Caco-2 (cell line): ENCODE data around the gene JUP. TPM values are rescaled to one million over a fixed set of nuclear protein-coding genes. Genes with fewer than 3 reads are reported as not detected.
A peak's percentile ranks its signal among the peaks of the same experiment; 100 is the strongest.

ENCODE experiments used
- BruUV-seq: library from RNA; stranded (reverse); fragments of 400-500 nt; replicated peaks from 2 replicates; lab custom pipeline; 2021; lab: Mats Ljungman, UMichigan
- CTCF ChIA-PET: fragments of 300-600 bp; sonication (Branson Sonifier 250); formaldehyde crosslinking; loops from one replicate; lab custom pipeline; 2022; ENCODE audit warnings: antibody characterized with exemption; lab: Charles Lee
- POLR2A ChIA-PET: fragments of 300-600 bp; sonication (Branson Sonifier 250); formaldehyde crosslinking; loops from one replicate; lab custom pipeline; 2022; ENCODE audit warnings: antibody characterized with exemption; lab: Charles Lee
- DNase-seq, 2 experiments: peaks; one replicate each; pipeline versions ENCODE4 v3.0.0 to v3.0.0-alpha.2; 2020 to 2022
- H3K27me3 ChIP-seq: replicated peaks from 2 replicates; pipeline ENCODE4 v1.6.0; 2011; ENCODE audit warnings: low read length; ENCODE audit not compliant: control insufficient read depth, insufficient read depth
- H3K36me3 ChIP-seq: 2 replicates; pipeline ENCODE4 v1.5.1; 2011; ENCODE audit warnings: low read length; ENCODE audit not compliant: control insufficient read depth, insufficient read depth
- H3K4me1 ChIP-seq: fragments of 250-450 bp; sonication (Bioruptor Pico); 2 replicates; pipeline ENCODE4 v1.5.1; 2020; ENCODE audit warnings: mild to moderate bottlenecking
- H3K4me3 ChIP-seq: 2 replicates; pipeline ENCODE4 v1.5.1; 2011; ENCODE audit warnings: low read depth, mild to moderate bottlenecking, control low read depth, low read length
- H3K9me3 ChIP-seq: fragments of 250-450 bp; sonication (Bioruptor Pico); 2 replicates; pipeline ENCODE4 v1.5.1; 2020; ENCODE audit warnings: mild to moderate bottlenecking, moderate library complexity
- H3K27ac Mint-ChIP-seq: one replicate; pipeline ENCODE4 v1.8.0; 2022; ENCODE audit warnings: mixed read lengths; ENCODE audit not compliant: unreplicated experiment
- H3K27me3 Mint-ChIP-seq: one replicate; pipeline ENCODE4 v1.8.0; 2022; ENCODE audit warnings: mixed read lengths; ENCODE audit not compliant: insufficient read depth, unreplicated experiment
- H3K36me3 Mint-ChIP-seq: one replicate; pipeline ENCODE4 v1.8.0; 2022; ENCODE audit warnings: mild to moderate bottlenecking, mixed read lengths; ENCODE audit not compliant: insufficient read depth, unreplicated experiment
- H3K4me1 Mint-ChIP-seq: one replicate; pipeline ENCODE4 v1.8.0; 2022; ENCODE audit warnings: low read depth, mixed read lengths; ENCODE audit not compliant: unreplicated experiment
- H3K4me3 Mint-ChIP-seq: one replicate; pipeline ENCODE4 v1.8.0; 2022; ENCODE audit warnings: mild to moderate bottlenecking, moderate library complexity, mixed read lengths; ENCODE audit not compliant: unreplicated experiment
- H3K9me3 Mint-ChIP-seq: one replicate; pipeline ENCODE4 v1.8.0; 2022; ENCODE audit warnings: mixed read lengths; ENCODE audit not compliant: unreplicated experiment
- intact Hi-C: fragments of 100-400 bp; cut with micrococcal nuclease; formaldehyde crosslinking; loops from one replicate; pipeline ENCODE4 v1.10.0; 2022; ENCODE audit not compliant: unreplicated experiment
- total RNA-seq: library from RNA; stranded (reverse); gene quantifications from 2 replicates; pipeline ENCODE4 v1.2.3, GENCODE V29; 2022
- TF ChIP-seq, protein P1 (sequence below), 2 experiments: fragments of 200-600 bp in 1 of 2; IDR thresholded peaks; 1 replicate in 1 of 2; 2 replicates in 1 of 2; pipeline versions ENCODE4 v1.5.1 to v1.8.0; 2011 to 2022; ENCODE audit warnings: antibody characterized with exemption in 1 of 2, control low read depth in 1 of 2, inconsistent platforms in 1 of 2, low read depth in 1 of 2, low read length in 1 of 2, mild to moderate bottlenecking in 1 of 2, moderate library complexity in 1 of 2; ENCODE audit not compliant: insufficient read depth in 1 of 2, severe bottlenecking in 1 of 2, unreplicated experiment in 1 of 2

Gene JUP
- total RNA-seq, 1 experiment from 2014 or later = 419 TPM

DNA sequence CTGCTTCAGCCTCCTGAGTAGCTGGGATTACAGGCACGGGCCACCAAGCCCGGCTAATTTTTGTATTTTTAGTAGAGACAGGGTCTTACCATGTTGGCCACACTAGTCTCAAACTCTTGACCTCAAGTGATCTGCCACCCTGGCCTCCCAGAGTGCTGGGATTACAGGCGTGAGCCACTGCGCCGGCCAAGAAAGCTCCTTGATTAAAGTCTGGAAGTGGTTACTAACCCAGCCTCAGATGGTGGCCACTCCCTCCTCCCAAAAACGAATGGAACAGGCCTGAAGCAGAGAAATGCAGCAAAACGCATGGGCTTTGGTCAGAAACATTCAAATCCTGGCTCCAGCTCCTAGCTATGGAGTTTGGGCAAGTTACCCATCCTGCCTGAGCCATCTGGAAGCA is 37.6 kb upstream of the JUP start:
- ChIA-PET CTCF (no interaction called here), POLR2A (interaction anchor here (0.7 to 1.5 kb wide), 2 partner anchors 23 to 46 kb away, joined by 5 to 7 read pairs; no protein-coding TSS in a partner anchor)
- Mint-ChIP-seq H3K4me1 (no peaks in the 10 kb centered on the region), H3K36me3 (peaks cover 63% of the 10 kb centered on the region), H3K27me3 (no peaks in the 10 kb centered on the region), H3K9me3 (no peaks in the 10 kb centered on the region), H3K27ac (no peak overlapping the region), H3K4me3 (no peak overlapping the region)
- no peaks in the 10 kb centered on the region; the same call in none of the 2 replicates for H3K36me3 ChIP-seq
- intact Hi-C loops = no loop called here
- TF ChIP-seq, protein P1, sequence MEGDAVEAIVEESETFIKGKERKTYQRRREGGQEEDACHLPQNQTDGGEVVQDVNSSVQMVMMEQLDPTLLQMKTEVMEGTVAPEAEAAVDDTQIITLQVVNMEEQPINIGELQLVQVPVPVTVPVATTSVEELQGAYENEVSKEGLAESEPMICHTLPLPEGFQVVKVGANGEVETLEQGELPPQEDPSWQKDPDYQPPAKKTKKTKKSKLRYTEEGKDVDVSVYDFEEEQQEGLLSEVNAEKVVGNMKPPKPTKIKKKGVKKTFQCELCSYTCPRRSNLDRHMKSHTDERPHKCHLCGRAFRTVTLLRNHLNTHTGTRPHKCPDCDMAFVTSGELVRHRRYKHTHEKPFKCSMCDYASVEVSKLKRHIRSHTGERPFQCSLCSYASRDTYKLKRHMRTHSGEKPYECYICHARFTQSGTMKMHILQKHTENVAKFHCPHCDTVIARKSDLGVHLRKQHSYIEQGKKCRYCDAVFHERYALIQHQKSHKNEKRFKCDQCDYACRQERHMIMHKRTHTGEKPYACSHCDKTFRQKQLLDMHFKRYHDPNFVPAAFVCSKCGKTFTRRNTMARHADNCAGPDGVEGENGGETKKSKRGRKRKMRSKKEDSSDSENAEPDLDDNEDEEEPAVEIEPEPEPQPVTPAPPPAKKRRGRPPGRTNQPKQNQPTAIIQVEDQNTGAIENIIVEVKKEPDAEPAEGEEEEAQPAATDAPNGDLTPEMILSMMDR (IDR thresholded peaks at IDR 0.05; ENCODE audit: insufficient read depth in 1 of 2, low read depth in 1 of 2, low read length in 1 of 2, severe bottlenecking in 1 of 2, unreplicated experiment in 1 of 2) = no peak
- H3K4me1 ChIP-seq = no peaks in the 10 kb centered on the region
- no peaks in the 10 kb centered on the region for H3K27me3 ChIP-seq
- no TSS peak for BruUV-seq
- H3K4me3 ChIP-seq = no peak overlapping the region
- H3K9me3 ChIP-seq = no peaks in the 10 kb centered on the region
- no peak for DNase-seq

DNA sequence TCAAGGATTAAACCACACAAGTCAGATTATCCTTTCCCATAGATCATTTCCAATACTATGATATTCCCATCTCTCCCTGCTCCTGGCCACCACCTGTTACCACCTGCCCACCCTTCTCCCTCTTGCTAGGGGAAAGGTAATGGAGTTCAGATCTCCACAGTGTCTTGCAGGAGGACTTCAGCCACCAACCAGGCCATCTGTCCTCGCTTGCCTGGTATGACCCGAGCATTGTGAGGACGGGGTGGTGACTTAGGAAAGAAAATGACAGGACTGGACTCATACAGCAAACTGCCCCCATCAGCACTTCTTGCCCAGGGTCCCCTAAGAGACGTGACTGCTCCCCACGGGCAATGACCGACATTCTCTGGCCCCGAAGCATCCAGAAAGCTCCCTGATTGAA is 37.1 kb upstream of the JUP start:
- Mint-ChIP-seq H3K36me3 (peaks cover 58% of the 10 kb centered on the region), H3K27me3 (no peaks in the 10 kb centered on the region), H3K9me3 (no peaks in the 10 kb centered on the region), H3K27ac (no peak overlapping the region), H3K4me3 (no peak overlapping the region), H3K4me1 (no peaks in the 10 kb centered on the region)
- ChIA-PET POLR2A (interaction anchor here (0.6 to 1.5 kb wide), 3 partner anchors 23 to 46 kb away, joined by 3 to 7 read pairs (median 5); no protein-coding TSS in a partner anchor), CTCF (no interaction called here)
- intact Hi-C loops = no loop called here
- BruUV-seq = no TSS peak
- H3K4me3 ChIP-seq = no peak overlapping the region
- peaks cover 1% of the 10 kb centered on the region for H3K36me3 ChIP-seq
- TF ChIP-seq, protein P1 (IDR thresholded peaks at IDR 0.05; ENCODE audit: insufficient read depth in 1 of 2, low read depth in 1 of 2, low read length in 1 of 2, severe bottlenecking in 1 of 2, unreplicated experiment in 1 of 2) = no peak
- no peak for DNase-seq
- H3K9me3 ChIP-seq = no peaks in the 10 kb centered on the region
- H3K27me3 ChIP-seq = no peaks in the 10 kb centered on the region
- H3K4me1 ChIP-seq = no peaks in the 10 kb centered on the region

DNA sequence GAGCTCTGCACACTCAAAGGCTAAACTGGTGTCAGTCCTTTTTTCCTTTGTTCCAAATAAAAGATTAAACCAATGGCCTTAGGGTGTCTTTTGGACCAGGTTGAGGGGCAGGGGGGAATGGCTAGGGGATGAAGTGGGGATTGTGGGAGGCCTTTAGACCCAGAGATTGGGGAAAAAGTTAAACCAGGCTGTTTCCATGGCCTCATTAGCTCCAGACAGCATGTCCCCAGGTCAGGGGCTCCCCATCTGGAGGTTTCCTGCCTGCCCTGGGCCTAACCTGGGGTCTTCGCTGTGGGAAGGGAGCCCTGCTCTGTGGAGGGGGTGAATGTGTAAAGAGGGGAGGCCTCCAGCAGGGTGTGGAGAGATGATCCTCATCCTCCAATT is 36.6 kb upstream of the JUP start:
- no peaks in the 10 kb centered on the region for H3K9me3 Mint-ChIP-seq
- ChIA-PET POLR2A (interaction anchor here (0.6 to 1.5 kb wide), 2 partner anchors 22 to 37 kb away, joined by 3 to 5 read pairs; no protein-coding TSS in a partner anchor), CTCF (no interaction called here)
- H3K4me3 Mint-ChIP-seq = no peak overlapping the region
- Histone ChIP-seq H3K9me3 (no peaks in the 10 kb centered on the region), H3K4me3 (no peak overlapping the region), H3K36me3 (peaks cover 1% of the 10 kb centered on the region), H3K4me1 (no peaks in the 10 kb centered on the region), H3K27me3 (no peaks in the 10 kb centered on the region)
- H3K27ac Mint-ChIP-seq = peak overlapping the region; percentile 67
- H3K4me1 Mint-ChIP-seq = no peaks in the 10 kb centered on the region
- intact Hi-C loops = no loop called here
- DNase-seq = no peak
- H3K27me3 Mint-ChIP-seq = no peaks in the 10 kb centered on the region
- TF ChIP-seq, protein P1 (IDR thresholded peaks at IDR 0.05; ENCODE audit: insufficient read depth in 1 of 2, low read depth in 1 of 2, low read length in 1 of 2, severe bottlenecking in 1 of 2, unreplicated experiment in 1 of 2) = no peak
- no TSS peak for BruUV-seq
- peaks cover 61% of the 10 kb centered on the region for H3K36me3 Mint-ChIP-seq
